HCT116 (cell line): ENCODE results near the gene TYRO3. TPM values are rescaled to one million over a fixed set of nuclear protein-coding genes. Genes with fewer than 3 reads are reported as not detected.

Experiments used
- ATAC-seq: fragments of 200-7000 bp; cut with Tn5 transposase; 2 replicates; pipeline ENCODE4 v1.9.1; 2020; ENCODE audit warnings: mild to moderate bottlenecking, moderate library complexity
- BruUV-seq: library from RNA; stranded (reverse); fragments of 400-500 nt; replicated peaks from 2 replicates; lab custom pipeline; 2021; lab: Mats Ljungman, UMichigan
- CTCF ChIA-PET: fragments of 300-600 bp; sonication (Branson Sonifier 250); formaldehyde crosslinking; loops from one replicate; lab custom pipeline; 2021; ENCODE audit warnings: antibody characterized with exemption; lab: Charles Lee
- POLR2A ChIA-PET: fragments of 300-600, 350-600 bp; sonication (Branson Sonifier 250); formaldehyde crosslinking; loops from one replicate; lab custom pipeline; 2021; ENCODE audit warnings: antibody characterized with exemption; lab: Charles Lee
- RAD21 ChIA-PET, 2 experiments: fragments of 300-600 bp; sonication (Branson Sonifier 250); formaldehyde crosslinking; loops; one replicate each; lab custom pipeline; 2023; ENCODE audit warnings: low total read pairs in 2 of 2; ENCODE audit not compliant: uncharacterized antibody in 2 of 2, unreplicated experiment in 2 of 2, low non-redundant PET in 1 of 2; lab: Charles Lee
- DNase-seq: peaks from one replicate; pipeline ENCODE4 v3.0.0-alpha.2; 2010; ENCODE audit warnings: low read depth, low spot score
- H2AFZ ChIP-seq: fragments of 200-600 bp; shearing (Covaris generic), sonication (generic); 2 replicates; pipeline ENCODE4 v1.6.1; 2017; ENCODE audit warnings: low read depth, mixed run types, mixed read lengths, antibody characterized with exemption, low read length; ENCODE audit not compliant: poor library complexity, severe bottlenecking
- H3K27ac ChIP-seq: 2 replicates; pipeline ENCODE4 v1.5.1; 2012; ENCODE audit warnings: low read depth, low read length
- H3K27me3 ChIP-seq: fragments of 200-600 bp; sonication (generic); 2 replicates; pipeline ENCODE4 v1.6.1; 2016; ENCODE audit warnings: mixed run types, low read length, mixed read lengths; ENCODE audit not compliant: insufficient read depth
- H3K36me3 ChIP-seq, 2 experiments: fragments of 200-500 bp in 1 of 2; fragments of 200-600 bp in 1 of 2; sonication (Bioruptor generic) in 1 of 2; sonication (generic) in 1 of 2; 2 replicates each; pipeline versions ENCODE4 v1.5.1 to v1.6.1; 2014 to 2016; ENCODE audit warnings: low read length in 2 of 2, inconsistent platforms in 1 of 2, mixed read lengths in 1 of 2, mixed run types in 1 of 2; ENCODE audit not compliant: insufficient read depth in 2 of 2, control insufficient read depth in 1 of 2
- H3K4me1 ChIP-seq, 2 experiments: fragments of 200-600 bp in 1 of 2; sonication (generic) in 1 of 2; 2 replicates each; pipeline versions ENCODE4 v1.5.1 to v1.6.1; 2012 to 2017; ENCODE audit warnings: low read length in 2 of 2, inconsistent platforms in 1 of 2, mild to moderate bottlenecking in 1 of 2, mixed read lengths in 1 of 2, mixed run types in 1 of 2, moderate library complexity in 1 of 2; ENCODE audit not compliant: insufficient read depth in 2 of 2, control insufficient read depth in 1 of 2
- H3K4me2 ChIP-seq: fragments of 200-600 bp; sonication (generic); 2 replicates; pipeline ENCODE4 v1.6.1; 2017; ENCODE audit warnings: mixed run types, low read length, mixed read lengths
- H3K4me3 ChIP-seq, 2 experiments: fragments of 200-600 bp in 1 of 2; sonication (generic) in 1 of 2; replicated peaks in 1 of 2; 2 replicates each; pipeline ENCODE4 v1.5.1; 2011 to 2016; ENCODE audit warnings: low read length in 2 of 2, control low read depth in 1 of 2, low read depth in 1 of 2, mild to moderate bottlenecking in 1 of 2, mixed read lengths in 1 of 2, mixed run types in 1 of 2
- H3K79me2 ChIP-seq: fragments of 200-600 bp; sonication (generic); 2 replicates; pipeline ENCODE4 v1.6.1; 2017; ENCODE audit warnings: mild to moderate bottlenecking, mixed run types, low read length, moderate library complexity, mixed read lengths; ENCODE audit not compliant: insufficient read depth
- H3K9ac ChIP-seq: fragments of 200-600 bp; sonication (generic); 2 replicates; pipeline ENCODE4 v1.6.1; 2016; ENCODE audit warnings: low read length, mixed read lengths
- H3K9me2 ChIP-seq: fragments of 200-600 bp; sonication (generic), shearing (Covaris generic); 2 replicates; pipeline ENCODE4 v1.6.1; 2017; ENCODE audit warnings: mixed run types, mild to moderate bottlenecking, moderate library complexity; ENCODE audit not compliant: insufficient read depth
- H3K9me3 ChIP-seq, 2 experiments: fragments of 200-500 bp in 1 of 2; fragments of 200-600 bp in 1 of 2; sonication (Bioruptor generic) in 1 of 2; sonication (generic) in 1 of 2; 2 replicates each; pipeline ENCODE4 v1.6.1; 2014 to 2017; ENCODE audit warnings: low read length in 2 of 2, mixed read lengths in 2 of 2, inconsistent platforms in 1 of 2, low read depth in 1 of 2, mild to moderate bottlenecking in 1 of 2, mixed run types in 1 of 2, moderate library complexity in 1 of 2; ENCODE audit not compliant: control insufficient read depth in 1 of 2, insufficient read depth in 1 of 2
- H4K20me1 ChIP-seq: fragments of 200-600 bp; sonication (generic), shearing (Covaris generic); 2 replicates; pipeline ENCODE4 v1.6.1; 2017; ENCODE audit warnings: mixed run types, mild to moderate bottlenecking, moderate library complexity; ENCODE audit not compliant: insufficient read depth
- CBX3 ChIP-seq: IDR thresholded peaks from 2 replicates; pipeline ENCODE4 v1.6.1; 2012; ENCODE audit warnings: low read depth
- CEBPB ChIP-seq: IDR thresholded peaks from 2 replicates; pipeline ENCODE4 v1.6.1; 2012; ENCODE audit warnings: low read depth
- EGR1 ChIP-seq: IDR thresholded peaks from 2 replicates; pipeline ENCODE4 v1.6.1; 2012; ENCODE audit warnings: low read depth
- ELF1 ChIP-seq: IDR thresholded peaks from 2 replicates; pipeline ENCODE4 v1.6.1; 2012; ENCODE audit warnings: low read depth, borderline replicate concordance
- FOSL1 ChIP-seq: IDR thresholded peaks from 2 replicates; pipeline ENCODE4 v1.6.1; 2012; ENCODE audit warnings: low read depth
- JUND ChIP-seq: IDR thresholded peaks from 2 replicates; pipeline ENCODE4 v1.6.1; 2012
- POLR2A ChIP-seq: IDR thresholded peaks from 2 replicates; pipeline ENCODE4 v1.7.0; 2011; ENCODE audit warnings: borderline replicate concordance; ENCODE audit not compliant: insufficient read depth, insufficient read length; ENCODE audit errors: extremely low read depth
- RAD21 ChIP-seq: IDR thresholded peaks from 2 replicates; pipeline ENCODE4 v1.6.1; 2012; ENCODE audit warnings: low read depth, mild to moderate bottlenecking
- SIN3A ChIP-seq: IDR thresholded peaks from 2 replicates; pipeline ENCODE4 v1.6.1; 2012; ENCODE audit warnings: low read depth
- SP1 ChIP-seq: IDR thresholded peaks from 2 replicates; pipeline ENCODE4 v1.6.1; 2012; ENCODE audit warnings: low read depth
- SRF ChIP-seq: IDR thresholded peaks from 2 replicates; pipeline ENCODE4 v1.6.1; 2012; ENCODE audit warnings: low read depth
- YY1 ChIP-seq: IDR thresholded peaks from 2 replicates; pipeline ENCODE4 v1.6.1; 2011; ENCODE audit warnings: low read length, low read depth, moderate library complexity, mild to moderate bottlenecking; ENCODE audit not compliant: insufficient replicate concordance; ENCODE audit errors: extremely low read depth
- ZFX ChIP-seq: fragments of 450-650 bp; IDR thresholded peaks from 2 replicates; pipeline ENCODE4 v1.6.1; 2017
- ZNF274 ChIP-seq: fragments of 200-500 bp; sonication (Bioruptor generic); IDR thresholded peaks from 2 replicates; pipeline ENCODE4 v1.6.1; 2014; ENCODE audit warnings: mild to moderate bottlenecking, low read depth, low read length, inconsistent platforms
- intact Hi-C: fragments of 100-400 bp; cut with micrococcal nuclease; formaldehyde crosslinking; loops from 2 replicates; pipeline ENCODE4 v1.10.0; 2022
- total RNA-seq: library from RNA; stranded (reverse); gene quantifications from one replicate; pipeline ENCODE4 v1.2.1, GENCODE V29; 2021; ENCODE audit not compliant: unreplicated experiment
- TF ChIP-seq, protein P1 (sequence below): IDR thresholded peaks from 2 replicates; pipeline ENCODE4 v1.6.1; 2011; ENCODE audit warnings: mild to moderate bottlenecking, low read length, moderate library complexity; ENCODE audit not compliant: insufficient replicate concordance; ENCODE audit errors: extremely low read depth
- TF ChIP-seq, protein P2 (sequence below), 3 experiments: fragments of 200-600 bp in 1 of 3; sonication (generic) in 1 of 3; IDR thresholded peaks in 2 of 3; conservative IDR thresholded peaks in 1 of 3; 2 replicates each; pipeline ENCODE4 v1.5.1; 2012 to 2017; ENCODE audit warnings: low read depth in 2 of 3, low read length in 2 of 3, antibody characterized with exemption in 1 of 3, borderline replicate concordance in 1 of 3, control low read depth in 1 of 3, mild to moderate bottlenecking in 1 of 3, mixed read lengths in 1 of 3, mixed run types in 1 of 3, moderate library complexity in 1 of 3; ENCODE audit not compliant: insufficient read depth in 1 of 3
- TF ChIP-seq, protein P3 (sequence below): IDR thresholded peaks from 2 replicates; pipeline ENCODE4 v1.6.1; 2012
- TF ChIP-seq, protein P4 (sequence below): IDR thresholded peaks from 2 replicates; pipeline ENCODE4 v1.6.1; 2012; ENCODE audit warnings: low read depth

TYRO3 gene
- total RNA-seq, 1 experiment from 2014 or later, result 34.6 TPM

DNA sequence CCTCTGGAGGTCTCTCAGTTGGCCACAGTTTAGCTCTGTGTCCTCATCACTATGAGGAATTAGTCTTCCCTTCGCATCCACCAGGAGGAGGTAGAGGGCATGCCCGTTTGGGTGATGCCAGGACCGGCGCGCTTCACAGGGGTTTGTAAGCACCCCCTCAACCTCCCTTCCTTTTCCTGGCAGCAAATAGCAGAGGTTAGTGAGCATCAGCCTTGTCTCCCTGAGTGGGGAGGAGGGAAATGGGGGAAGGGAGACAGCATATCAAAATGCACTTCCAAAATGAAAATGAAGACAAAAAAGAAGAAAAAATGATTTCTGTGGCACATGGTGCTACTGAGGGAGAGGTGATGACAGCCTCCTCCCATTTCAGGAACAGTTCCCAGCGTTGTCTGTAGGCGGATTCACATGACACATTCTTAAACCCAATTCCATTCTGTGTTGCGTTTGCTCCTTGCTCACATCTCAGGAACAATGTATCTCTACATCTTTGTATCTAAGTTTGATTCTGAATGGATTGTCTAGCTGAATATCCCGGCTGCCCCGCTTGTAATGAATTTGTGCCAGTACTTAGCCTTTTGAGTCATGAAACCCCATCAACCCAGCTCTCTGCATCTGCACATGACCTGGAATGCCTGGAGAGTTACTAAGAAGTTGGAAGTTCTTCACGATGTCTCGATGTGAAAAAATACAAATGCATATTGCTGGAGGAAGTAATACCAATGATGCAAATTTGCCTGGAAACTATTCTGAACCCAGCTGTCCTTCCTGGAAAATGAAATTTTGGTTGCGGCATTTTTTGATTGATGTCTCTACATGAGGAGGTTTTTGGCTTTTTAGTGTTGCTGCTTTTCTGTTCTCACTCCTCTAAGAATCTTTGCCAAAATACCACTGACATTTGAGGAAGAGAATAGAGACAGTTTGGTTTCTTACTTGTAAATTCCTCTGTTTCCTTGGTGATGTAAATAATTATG is 45.2 kb downstream of the TYRO3 start:
- H3K27ac ChIP-seq, result no peak overlapping the region
- DNase-seq (peak; percentile 70), ATAC-seq (peak; percentile 97)
- peak overlapping the region; percentile 89 for H2AFZ ChIP-seq
- H3K36me3 ChIP-seq, result no peaks in the 10 kb centered on the region
- no peaks in the 10 kb centered on the region for H3K27me3 ChIP-seq
- TSS peak; percentile 48 for BruUV-seq
- peaks cover 4 to 32% of the 10 kb centered on the region in 2 experiments; a peak in 3 of 4 replicates for H3K4me1 ChIP-seq
- H3K4me2 ChIP-seq, result peak overlapping the region; percentile 68
- no peaks in the 10 kb centered on the region for H3K9me2 ChIP-seq
- intact Hi-C loops, result loop anchor here (1.0 to 10.0 kb wide), 2 partner anchors 207 to 301 kb away; no protein-coding TSS in a partner anchor
- no peak overlapping the region for H3K9ac ChIP-seq
- H3K79me2 ChIP-seq, result no peaks in the 10 kb centered on the region
- ChIA-PET POLR2A (interaction anchor here (1.1 to 2.1 kb wide), 3 partner anchors 10 to 207 kb away, joined by 3 to 7 read pairs (median 5); no protein-coding TSS in a partner anchor), RAD21 (interaction anchor here (0.7 to 1.6 kb wide), 7 partner anchors 49 to 208 kb away, joined by 3 to 6 read pairs (median 4); partner anchors contain the start of genes MAPKBP1 (in 1 of the 2) and MGA (in 1 of the 2)), CTCF (interaction anchor here (0.6 to 2.7 kb wide), 20 partner anchors 8 to 300 kb away, joined by 3 to 28 read pairs (median 6); partner anchors contain the start of gene MAPKBP1)
- no peaks in the 10 kb centered on the region for H3K9me3 ChIP-seq
- H3K4me3 ChIP-seq, result peak overlapping the region; percentile 33 to 44
- no peaks in the 10 kb centered on the region for H4K20me1 ChIP-seq
- no peak for TF ChIP-seq CEBPB
- TF ChIP-seq, protein P1, sequence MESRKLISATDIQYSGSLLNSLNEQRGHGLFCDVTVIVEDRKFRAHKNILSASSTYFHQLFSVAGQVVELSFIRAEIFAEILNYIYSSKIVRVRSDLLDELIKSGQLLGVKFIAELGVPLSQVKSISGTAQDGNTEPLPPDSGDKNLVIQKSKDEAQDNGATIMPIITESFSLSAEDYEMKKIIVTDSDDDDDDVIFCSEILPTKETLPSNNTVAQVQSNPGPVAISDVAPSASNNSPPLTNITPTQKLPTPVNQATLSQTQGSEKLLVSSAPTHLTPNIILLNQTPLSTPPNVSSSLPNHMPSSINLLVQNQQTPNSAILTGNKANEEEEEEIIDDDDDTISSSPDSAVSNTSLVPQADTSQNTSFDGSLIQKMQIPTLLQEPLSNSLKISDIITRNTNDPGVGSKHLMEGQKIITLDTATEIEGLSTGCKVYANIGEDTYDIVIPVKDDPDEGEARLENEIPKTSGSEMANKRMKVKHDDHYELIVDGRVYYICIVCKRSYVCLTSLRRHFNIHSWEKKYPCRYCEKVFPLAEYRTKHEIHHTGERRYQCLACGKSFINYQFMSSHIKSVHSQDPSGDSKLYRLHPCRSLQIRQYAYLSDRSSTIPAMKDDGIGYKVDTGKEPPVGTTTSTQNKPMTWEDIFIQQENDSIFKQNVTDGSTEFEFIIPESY, result no peak
- no peak for TF ChIP-seq YY1
- peak; percentile 75 for TF ChIP-seq RAD21
- peak; percentile 77; the same call in 1 of the 2 replicates for TF ChIP-seq CBX3
- no peak for TF ChIP-seq ELF1
- TF ChIP-seq, protein P2, sequence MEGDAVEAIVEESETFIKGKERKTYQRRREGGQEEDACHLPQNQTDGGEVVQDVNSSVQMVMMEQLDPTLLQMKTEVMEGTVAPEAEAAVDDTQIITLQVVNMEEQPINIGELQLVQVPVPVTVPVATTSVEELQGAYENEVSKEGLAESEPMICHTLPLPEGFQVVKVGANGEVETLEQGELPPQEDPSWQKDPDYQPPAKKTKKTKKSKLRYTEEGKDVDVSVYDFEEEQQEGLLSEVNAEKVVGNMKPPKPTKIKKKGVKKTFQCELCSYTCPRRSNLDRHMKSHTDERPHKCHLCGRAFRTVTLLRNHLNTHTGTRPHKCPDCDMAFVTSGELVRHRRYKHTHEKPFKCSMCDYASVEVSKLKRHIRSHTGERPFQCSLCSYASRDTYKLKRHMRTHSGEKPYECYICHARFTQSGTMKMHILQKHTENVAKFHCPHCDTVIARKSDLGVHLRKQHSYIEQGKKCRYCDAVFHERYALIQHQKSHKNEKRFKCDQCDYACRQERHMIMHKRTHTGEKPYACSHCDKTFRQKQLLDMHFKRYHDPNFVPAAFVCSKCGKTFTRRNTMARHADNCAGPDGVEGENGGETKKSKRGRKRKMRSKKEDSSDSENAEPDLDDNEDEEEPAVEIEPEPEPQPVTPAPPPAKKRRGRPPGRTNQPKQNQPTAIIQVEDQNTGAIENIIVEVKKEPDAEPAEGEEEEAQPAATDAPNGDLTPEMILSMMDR (IDR thresholded peaks at IDR 0.05 in 2 of 3, conservative IDR thresholded peaks at IDR 0.05 in 1 of 3; ENCODE audit: borderline replicate concordance in 1 of 3, insufficient read depth in 1 of 3, low read depth in 2 of 3, low read length in 2 of 3), result peak; percentile 76 to 90 (median 83)
- TF ChIP-seq SIN3A, result no peak
- no peak for TF ChIP-seq ZNF274
- TF ChIP-seq, protein P3, sequence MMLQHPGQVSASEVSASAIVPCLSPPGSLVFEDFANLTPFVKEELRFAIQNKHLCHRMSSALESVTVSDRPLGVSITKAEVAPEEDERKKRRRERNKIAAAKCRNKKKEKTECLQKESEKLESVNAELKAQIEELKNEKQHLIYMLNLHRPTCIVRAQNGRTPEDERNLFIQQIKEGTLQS, result no peak
- TF ChIP-seq FOSL1, result no peak
- no peak for TF ChIP-seq JUND
- TF ChIP-seq EGR1, result 0 out of 2 replicates have a peak, but pooled peaks have one; percentile 10
- TF ChIP-seq, protein P4, sequence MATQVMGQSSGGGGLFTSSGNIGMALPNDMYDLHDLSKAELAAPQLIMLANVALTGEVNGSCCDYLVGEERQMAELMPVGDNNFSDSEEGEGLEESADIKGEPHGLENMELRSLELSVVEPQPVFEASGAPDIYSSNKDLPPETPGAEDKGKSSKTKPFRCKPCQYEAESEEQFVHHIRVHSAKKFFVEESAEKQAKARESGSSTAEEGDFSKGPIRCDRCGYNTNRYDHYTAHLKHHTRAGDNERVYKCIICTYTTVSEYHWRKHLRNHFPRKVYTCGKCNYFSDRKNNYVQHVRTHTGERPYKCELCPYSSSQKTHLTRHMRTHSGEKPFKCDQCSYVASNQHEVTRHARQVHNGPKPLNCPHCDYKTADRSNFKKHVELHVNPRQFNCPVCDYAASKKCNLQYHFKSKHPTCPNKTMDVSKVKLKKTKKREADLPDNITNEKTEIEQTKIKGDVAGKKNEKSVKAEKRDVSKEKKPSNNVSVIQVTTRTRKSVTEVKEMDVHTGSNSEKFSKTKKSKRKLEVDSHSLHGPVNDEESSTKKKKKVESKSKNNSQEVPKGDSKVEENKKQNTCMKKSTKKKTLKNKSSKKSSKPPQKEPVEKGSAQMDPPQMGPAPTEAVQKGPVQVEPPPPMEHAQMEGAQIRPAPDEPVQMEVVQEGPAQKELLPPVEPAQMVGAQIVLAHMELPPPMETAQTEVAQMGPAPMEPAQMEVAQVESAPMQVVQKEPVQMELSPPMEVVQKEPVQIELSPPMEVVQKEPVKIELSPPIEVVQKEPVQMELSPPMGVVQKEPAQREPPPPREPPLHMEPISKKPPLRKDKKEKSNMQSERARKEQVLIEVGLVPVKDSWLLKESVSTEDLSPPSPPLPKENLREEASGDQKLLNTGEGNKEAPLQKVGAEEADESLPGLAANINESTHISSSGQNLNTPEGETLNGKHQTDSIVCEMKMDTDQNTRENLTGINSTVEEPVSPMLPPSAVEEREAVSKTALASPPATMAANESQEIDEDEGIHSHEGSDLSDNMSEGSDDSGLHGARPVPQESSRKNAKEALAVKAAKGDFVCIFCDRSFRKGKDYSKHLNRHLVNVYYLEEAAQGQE, result no peak
- no peak for TF ChIP-seq SRF
- no peak for TF ChIP-seq ZFX
- TF ChIP-seq POLR2A, result no peak
- TF ChIP-seq SP1, result no peak
